ENCODE measurements around the gene ARHGAP45. TPM values are rescaled to one million over a fixed set of nuclear protein-coding genes. Genes with fewer than 3 reads are reported as not detected.

The ARHGAP45 gene
- total and polyA plus RNA-seq, 9 of the 15 experiments (the other 6 are each of a cell fraction or from before 2014, with no cell fraction given) = 0.08 to 22.1 (median 4.2) TPM

DNA sequence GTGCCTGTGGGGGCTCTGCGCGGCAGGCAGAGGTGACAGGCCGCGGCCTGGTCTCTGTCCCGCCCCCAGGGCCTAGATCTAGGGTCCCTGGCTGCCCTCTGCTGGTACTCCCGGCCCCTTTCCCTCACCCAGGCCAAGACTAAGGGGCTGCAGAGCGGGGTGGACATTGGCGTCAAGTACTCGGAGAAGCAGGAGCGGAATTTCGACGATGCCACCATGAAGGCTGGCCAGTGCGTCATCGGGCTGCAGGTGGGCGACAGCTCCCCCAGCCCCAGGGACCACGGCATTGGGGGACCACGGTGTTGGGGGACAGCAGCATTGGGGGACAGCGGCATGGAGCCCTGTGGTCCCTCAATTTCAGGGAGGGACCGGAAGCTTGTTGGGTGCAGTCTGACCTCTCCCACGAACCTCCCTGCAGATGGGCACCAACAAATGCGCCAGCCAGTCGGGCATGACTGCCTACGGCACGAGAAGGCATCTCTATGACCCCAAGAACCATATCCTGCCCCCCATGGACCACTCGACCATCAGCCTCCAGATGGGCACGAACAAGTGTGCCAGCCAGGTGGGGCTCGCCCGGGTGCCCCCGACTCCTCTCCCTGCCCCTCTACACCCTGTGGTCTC is 30.9 kb upstream of the ARHGAP45 start (continued):
- TF ChIP-seq, protein P1, sequence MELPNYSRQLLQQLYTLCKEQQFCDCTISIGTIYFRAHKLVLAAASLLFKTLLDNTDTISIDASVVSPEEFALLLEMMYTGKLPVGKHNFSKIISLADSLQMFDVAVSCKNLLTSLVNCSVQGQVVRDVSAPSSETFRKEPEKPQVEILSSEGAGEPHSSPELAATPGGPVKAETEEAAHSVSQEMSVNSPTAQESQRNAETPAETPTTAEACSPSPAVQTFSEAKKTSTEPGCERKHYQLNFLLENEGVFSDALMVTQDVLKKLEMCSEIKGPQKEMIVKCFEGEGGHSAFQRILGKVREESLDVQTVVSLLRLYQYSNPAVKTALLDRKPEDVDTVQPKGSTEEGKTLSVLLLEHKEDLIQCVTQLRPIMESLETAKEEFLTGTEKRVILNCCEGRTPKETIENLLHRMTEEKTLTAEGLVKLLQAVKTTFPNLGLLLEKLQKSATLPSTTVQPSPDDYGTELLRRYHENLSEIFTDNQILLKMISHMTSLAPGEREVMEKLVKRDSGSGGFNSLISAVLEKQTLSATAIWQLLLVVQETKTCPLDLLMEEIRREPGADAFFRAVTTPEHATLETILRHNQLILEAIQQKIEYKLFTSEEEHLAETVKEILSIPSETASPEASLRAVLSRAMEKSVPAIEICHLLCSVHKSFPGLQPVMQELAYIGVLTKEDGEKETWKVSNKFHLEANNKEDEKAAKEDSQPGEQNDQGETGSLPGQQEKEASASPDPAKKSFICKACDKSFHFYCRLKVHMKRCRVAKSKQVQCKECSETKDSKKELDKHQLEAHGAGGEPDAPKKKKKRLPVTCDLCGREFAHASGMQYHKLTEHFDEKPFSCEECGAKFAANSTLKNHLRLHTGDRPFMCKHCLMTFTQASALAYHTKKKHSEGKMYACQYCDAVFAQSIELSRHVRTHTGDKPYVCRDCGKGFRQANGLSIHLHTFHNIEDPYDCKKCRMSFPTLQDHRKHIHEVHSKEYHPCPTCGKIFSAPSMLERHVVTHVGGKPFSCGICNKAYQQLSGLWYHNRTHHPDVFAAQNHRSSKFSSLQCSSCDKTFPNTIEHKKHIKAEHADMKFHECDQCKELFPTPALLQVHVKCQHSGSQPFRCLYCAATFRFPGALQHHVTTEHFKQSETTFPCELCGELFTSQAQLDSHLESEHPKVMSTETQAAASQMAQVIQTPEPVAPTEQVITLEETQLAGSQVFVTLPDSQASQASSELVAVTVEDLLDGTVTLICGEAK (IDR thresholded peaks at IDR 0.05) = no peak
- TF ChIP-seq, protein P1 (CRISPR knock-in tag; IDR thresholded peaks at IDR 0.05) = no peak
- 0 out of 2 replicates have a peak, but pooled peaks have one; percentile 12 for TF ChIP-seq POLR2A (conservative IDR thresholded peaks at IDR 0.05)
- TF ChIP-seq CBX8 (IDR thresholded peaks at IDR 0.05; ENCODE audit: borderline replicate concordance, extremely low read depth, low read depth, low read length, poor library complexity, severe bottlenecking) = no peak
- no peak for TF ChIP-seq DIDO1 (tag; IDR thresholded peaks at IDR 0.05; ENCODE audit: low read depth)
- TF ChIP-seq, protein P2, sequence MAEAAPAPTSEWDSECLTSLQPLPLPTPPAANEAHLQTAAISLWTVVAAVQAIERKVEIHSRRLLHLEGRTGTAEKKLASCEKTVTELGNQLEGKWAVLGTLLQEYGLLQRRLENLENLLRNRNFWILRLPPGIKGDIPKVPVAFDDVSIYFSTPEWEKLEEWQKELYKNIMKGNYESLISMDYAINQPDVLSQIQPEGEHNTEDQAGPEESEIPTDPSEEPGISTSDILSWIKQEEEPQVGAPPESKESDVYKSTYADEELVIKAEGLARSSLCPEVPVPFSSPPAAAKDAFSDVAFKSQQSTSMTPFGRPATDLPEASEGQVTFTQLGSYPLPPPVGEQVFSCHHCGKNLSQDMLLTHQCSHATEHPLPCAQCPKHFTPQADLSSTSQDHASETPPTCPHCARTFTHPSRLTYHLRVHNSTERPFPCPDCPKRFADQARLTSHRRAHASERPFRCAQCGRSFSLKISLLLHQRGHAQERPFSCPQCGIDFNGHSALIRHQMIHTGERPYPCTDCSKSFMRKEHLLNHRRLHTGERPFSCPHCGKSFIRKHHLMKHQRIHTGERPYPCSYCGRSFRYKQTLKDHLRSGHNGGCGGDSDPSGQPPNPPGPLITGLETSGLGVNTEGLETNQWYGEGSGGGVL (CRISPR knock-in tag; IDR thresholded peaks at IDR 0.05) = no peak
- TF ChIP-seq ZBTB1 (CRISPR knock-in tag; IDR thresholded peaks at IDR 0.05; ENCODE audit: borderline replicate concordance, low read depth) = no peak
- no peak for TF ChIP-seq GATAD2B (IDR thresholded peaks at IDR 0.05; ENCODE audit: borderline replicate concordance)
- no peak for TF ChIP-seq ZNF668 (CRISPR knock-in tag; IDR thresholded peaks at IDR 0.05)
- TF ChIP-seq, protein P3, sequence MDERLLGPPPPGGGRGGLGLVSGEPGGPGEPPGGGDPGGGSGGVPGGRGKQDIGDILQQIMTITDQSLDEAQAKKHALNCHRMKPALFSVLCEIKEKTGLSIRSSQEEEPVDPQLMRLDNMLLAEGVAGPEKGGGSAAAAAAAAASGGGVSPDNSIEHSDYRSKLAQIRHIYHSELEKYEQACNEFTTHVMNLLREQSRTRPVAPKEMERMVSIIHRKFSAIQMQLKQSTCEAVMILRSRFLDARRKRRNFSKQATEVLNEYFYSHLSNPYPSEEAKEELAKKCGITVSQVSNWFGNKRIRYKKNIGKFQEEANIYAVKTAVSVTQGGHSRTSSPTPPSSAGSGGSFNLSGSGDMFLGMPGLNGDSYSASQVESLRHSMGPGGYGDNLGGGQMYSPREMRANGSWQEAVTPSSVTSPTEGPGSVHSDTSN (CRISPR knock-in tag; IDR thresholded peaks at IDR 0.05; ENCODE audit: low read depth) = no peak
- TF ChIP-seq, protein P3 (tag; conservative IDR thresholded peaks at IDR 0.05; ENCODE audit: low read depth) = no peak
- TF ChIP-seq, protein P4, sequence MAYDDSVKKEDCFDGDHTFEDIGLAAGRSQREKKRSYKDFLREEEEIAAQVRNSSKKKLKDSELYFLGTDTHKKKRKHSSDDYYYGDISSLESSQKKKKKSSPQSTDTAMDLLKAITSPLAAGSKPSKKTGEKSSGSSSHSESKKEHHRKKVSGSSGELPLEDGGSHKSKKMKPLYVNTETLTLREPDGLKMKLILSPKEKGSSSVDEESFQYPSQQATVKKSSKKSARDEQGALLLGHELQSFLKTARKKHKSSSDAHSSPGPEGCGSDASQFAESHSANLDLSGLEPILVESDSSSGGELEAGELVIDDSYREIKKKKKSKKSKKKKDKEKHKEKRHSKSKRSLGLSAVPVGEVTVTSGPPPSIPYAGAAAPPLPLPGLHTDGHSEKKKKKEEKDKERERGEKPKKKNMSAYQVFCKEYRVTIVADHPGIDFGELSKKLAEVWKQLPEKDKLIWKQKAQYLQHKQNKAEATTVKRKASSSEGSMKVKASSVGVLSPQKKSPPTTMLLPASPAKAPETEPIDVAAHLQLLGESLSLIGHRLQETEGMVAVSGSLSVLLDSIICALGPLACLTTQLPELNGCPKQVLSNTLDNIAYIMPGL (CRISPR knock-in tag; IDR thresholded peaks at IDR 0.05) = no peak
